ENCODE results near the gene RABGAP1L.
"Not testable (repeated sequence)": the region's sequence is repeated elsewhere in the genome, so short reads cannot be mapped to it uniquely, and the experiment has no call there.

The RABGAP1L gene

DNA sequence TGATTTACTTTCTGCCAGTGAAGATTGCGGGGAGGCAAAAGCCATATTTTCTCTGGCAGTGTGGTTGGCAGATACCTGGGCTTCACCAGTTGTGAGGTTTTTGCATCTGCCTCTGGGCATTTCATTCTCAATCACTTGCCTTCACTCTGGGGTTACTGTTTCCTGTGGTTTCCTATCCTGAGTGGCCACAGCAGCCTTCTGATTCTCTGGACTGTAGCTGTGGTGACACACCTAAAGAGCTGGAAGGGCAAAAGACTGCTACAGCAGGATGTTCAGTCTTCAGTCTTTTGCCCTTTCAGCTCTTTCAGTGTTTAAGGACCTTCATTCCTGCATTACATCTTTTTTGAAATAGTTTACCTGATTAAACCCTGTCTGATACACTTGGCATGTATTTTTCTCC, 237.9 kb downstream of the RABGAP1L start:
- DNase-seq, result no peak

DNA sequence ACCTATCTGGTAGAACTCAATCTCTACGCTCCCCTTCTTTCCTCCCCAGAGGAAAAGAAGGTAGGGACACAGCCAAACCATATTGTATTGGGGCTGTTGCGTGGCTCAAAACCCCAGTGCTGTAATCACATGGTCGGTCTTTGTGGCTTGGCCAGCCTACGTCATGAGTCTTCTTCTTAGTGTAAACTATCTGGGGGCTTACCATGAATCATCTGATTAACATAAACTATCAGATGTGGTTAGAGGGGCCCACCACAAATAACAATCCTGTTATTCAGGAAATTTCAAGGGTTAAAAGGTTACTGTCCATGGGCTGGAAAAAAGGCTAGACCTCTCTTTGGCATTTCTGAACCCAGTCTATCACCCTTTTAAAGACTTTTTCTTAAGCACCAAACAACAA, 238.9 kb downstream of the RABGAP1L start:
- DNase-seq, result no peak

DNA sequence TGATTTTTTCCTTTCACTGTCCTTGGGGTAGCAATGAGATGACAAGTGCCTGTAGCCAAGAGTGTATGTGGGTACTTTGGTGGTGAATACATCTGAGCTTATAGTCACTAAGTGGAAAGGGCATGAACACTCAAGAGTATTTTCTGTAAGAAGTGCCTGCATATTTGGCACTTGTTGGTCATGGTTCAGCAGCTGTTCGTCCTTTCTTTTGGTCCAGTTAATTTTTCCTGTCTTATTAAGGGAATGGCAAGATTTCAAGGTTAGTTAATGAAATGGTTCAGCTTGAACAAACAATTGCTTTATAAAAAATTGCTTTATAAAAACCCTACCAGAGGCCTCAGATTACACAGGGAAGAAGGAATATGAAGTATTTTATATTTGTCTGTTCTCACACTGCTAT, 239.9 kb downstream of the RABGAP1L start:
- no peak for DNase-seq

DNA sequence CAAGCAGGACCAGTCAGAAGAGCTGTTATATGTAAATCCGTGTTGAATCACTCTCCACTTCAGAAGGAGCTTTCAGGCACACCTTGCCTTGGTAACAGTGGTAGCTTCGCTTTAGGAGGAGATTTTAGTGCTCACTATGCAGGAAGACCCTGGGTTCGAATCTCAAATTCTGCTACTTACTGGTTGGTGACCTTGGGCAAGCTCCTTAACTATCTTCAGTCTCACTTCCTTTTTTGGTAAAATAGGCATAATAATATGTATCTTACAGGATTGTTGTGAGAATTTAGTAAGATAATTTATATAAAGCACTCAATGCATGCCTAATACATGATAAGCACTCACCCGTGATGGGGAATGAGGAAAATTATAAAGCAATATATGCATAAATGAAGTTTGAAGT, 241.8 kb downstream of the RABGAP1L start:
- DNase-seq, result no peak

DNA sequence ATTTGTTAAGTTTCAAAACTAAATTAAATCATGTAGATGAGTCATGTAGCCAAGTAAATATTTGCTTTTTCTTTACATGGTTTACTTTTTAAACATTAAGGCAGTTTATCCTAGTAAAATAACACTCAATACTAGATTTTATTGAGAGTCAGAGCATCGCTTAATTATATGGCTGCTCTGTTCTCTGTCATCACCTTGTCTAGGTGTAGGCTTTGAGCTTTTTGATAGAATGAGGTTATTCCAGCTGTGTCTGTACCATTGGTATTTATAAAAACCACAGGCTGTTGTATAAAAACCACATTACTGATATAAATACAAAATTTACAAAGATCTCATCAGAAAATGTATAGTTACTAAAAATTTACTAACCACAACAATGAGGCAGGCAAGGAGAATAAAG, 245.9 kb downstream of the RABGAP1L start:
- no peak for DNase-seq

DNA sequence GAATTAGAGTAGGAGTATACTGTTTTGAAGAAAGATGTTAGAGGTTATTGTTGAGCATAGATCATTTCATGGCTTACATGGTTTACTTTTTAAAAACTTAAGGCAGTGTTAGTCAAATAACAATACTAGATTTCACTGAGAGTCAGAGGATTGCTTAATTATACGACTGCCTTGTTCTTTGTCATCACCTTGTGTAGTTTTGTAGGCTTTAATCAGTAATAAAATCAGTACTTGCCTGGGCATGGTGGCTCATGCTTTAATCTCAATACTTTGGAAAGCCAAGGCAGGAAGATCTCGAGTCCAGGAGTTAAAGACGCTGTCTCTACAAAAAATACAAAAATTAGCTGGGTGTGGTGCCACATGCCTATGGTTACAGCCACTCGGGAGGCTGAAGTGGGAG, 247.1 kb downstream of the RABGAP1L start:
- DNase-seq, result no peak

DNA sequence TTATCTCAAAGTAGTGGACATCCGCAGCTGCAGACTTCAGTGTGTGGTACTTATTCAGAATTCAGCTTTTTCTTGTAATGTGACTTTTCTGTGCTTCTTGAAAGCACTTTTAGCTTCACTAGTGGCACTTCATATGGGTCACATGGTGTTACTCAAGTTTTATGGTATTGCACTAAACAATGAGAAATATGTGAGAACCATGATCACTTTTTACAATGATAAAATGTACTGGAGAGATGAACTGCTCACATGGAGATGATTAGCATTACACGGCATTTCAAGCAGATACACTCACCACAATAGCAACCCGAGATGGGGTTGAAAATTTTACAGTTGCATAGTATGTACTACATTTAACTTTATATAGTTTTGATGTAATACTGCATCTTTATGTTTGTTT, 248.3 kb downstream of the RABGAP1L start:
- DNase-seq, result no peak

DNA sequence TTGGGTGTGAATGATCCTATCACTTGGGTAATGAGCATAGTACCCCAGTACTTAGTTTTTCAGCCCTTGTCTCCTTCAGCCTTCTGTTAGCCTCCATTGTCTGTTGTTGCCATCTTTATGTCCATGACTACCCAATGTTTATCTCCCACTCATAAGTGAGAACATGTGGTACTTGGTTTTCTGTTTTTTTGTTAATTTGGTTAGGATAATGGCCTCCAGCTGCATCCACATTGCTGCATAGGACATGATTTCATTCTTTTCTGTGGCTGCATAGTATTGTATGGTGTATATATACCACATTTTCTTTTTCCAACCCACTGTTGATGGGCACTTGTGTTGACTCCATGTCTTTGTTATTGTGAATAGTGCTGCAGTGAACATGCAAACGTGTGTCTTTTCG, 248.8 kb downstream of the RABGAP1L start:
- no peak for DNase-seq

DNA sequence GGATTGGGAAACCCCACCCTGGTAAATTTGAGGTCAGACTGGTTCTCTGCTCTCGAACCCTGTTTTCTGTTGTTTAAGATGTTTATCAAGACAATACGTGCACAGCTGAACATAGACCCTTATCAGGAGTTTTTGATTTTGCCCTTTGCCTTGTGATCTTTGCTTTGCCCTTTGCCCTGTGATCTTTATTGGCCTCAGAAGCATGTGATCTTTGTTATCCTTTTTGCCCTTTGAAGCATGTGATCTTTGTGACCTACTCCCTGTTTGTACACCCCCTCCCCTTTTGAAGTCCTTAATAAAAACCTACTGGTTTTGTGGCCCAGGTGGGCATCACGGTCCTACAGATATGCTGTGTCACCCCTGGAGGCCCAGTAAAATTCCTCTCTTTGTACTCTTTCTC, 250.5 kb downstream of the RABGAP1L start:
- not testable (repeated sequence) for DNase-seq

DNA sequence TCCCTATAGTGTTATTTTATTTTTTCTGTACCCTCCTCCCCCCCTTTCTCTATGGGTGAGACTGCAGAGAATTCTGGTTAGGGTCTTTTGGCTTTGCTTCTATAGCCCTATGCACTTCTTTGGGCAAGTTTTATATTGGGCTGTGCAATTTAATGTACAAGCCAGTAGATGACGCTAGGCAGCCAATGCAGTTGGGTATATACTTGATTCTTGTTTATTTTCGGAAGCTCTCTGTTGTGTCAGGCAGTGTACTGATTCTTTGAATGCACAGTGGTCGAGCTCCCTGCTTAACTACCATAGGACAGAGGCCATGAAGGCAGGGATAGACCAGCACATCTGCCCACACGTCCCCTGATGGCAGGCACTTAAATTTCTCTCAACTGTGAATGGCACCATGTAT, 254.3 kb downstream of the RABGAP1L start:
- no peak for DNase-seq

DNA sequence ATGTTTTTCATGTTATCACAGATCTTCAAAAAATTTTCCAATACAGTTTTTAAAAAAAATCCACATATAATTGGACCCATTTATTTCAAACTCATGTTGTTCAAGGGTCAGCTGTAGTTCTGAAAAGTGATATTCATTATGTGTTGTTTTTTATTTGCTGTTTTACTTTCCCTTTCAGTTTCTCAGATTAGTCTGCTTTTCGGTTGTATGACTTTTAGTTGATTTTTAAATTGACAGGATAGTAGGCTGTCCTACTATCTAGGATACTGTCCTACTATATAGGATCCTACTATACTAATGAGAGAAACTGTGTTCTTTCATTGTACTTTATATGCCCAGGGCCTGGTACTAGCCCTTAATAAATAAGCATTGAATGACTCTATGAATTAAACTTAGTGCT, 254.9 kb downstream of the RABGAP1L start:
- no peak for DNase-seq

DNA sequence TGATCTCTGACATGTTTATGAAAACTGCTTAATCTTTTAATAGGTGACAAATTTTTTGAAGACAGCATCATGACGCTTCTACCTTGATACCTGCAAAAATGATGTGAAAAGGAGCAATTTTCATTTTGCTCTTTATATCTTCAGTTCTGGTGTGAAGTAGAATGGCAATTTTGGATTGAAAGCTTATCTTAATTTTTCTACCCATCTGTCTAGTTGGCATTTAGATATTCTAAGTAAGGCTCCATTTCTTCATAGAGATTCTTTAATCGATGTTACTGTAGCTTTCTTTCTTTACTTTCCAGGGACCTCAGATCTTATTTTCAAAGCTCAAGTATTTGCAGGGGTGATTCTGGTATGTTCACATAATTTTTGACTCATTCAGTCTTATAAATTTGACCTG, 256.2 kb downstream of the RABGAP1L start:
- DNase-seq, result no peak

DNA sequence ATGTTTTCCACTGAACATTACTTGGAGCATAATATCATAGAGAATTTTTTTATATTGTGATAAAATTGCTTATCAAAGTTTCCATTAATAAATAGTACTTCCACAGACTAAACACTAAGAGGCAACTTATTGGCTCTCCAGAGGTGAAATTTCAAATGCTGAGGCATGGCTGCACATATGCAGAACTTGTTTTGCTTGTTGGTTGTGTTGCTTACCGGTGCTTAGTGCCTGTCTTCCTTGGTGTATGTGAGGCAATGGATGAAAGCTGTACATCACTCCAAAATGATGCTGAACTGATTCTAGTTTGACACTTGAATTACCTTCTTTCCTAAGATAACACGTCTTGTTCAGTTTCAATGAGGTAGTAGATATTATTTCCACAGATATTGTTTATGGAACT, 258.6 kb downstream of the RABGAP1L start:
- no peak for DNase-seq

DNA sequence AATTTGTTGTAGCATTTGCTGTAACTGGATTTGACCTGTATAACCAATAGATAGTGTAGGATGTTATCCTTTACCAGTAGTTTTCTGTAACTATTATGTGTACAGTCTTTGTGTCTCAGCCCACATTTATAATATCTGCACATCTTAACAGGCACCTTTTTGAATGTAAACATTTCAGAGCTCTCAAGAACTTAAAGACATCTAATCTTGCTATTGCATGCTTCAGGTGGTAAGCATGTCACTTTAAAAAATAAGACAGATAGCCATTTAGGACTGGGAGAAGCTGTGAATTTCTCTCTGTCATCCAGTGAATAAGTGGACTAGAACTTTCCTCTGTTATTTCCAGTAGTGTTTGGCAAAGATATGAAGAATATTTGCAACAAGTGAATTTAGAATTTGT, 265.8 kb downstream of the RABGAP1L start:
- DNase-seq, result no peak

DNA sequence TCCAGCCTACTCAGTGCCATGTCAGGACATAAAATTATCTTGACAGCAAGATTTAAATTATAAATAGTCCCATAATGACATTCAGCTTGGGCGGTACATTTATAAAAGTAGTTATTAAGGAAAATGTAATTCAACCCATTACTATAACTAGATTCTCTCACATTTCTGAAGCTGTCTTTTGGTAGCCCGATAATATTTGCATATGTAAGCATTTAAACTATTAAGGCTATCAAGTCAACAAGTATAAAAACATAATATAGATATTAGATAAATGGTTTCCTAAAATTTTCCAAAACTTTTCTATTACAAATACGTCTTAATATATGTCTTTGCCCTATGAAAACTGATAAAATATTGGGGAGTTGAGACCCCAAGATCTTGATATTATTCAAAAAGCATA, 266.8 kb downstream of the RABGAP1L start:
- DNase-seq, result no peak

DNA sequence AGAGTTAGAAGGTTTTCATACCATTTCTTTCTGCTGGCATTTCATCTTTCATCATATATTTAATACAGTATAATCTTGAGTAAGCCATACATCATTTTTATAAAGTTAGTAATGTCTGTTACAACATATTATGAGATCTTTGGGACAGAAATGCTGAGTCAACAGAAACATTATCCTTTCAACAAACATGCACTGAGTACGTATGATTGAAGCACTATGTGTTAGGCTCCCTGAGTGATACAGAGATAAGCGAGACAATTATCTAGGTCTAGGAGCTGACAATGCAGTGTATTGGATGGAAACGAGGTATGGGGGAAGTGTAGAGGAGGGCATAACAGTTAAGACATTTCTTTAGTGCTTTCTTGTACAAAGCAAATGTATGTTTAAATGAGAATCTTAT, 268.7 kb downstream of the RABGAP1L start:
- DNase-seq, result no peak

DNA sequence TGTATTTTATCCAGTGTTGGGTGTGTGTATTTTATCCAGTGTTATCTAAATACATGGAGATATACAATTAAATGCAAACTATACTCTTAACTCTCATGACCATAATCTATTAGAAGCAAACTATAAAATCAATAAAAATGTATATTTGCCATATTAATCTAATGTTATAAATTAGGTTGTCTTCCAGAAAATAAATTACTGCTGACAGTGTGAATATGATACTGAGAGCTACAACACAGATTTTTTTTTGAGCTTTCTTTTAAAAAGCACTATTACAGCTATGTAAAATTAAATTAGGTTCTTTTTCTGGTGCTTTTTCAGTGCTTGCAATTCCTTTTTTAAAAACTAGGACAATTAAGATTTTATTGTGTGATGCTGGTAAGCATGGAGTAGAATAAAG, 269.4 kb downstream of the RABGAP1L start:
- DNase-seq, result no peak

DNA sequence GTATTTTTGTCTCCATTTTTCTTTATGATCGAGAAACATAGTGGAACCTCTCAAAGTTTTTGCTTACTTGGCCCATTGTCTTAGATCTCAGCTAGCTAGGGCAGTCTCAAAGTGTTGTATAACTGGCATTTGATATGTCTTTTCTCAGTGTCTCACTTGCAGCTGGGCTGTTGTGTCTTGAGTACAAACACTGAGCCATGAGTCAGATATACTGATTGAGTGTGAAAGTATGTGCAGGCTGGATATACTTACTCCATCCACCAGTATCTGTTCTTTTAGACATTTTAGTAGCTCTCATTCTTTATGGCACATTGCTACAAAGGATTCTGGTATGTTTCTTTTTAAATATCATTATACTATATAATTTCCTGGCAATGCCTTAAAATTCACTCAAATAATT, 274.1 kb downstream of the RABGAP1L start:
- no peak for DNase-seq

DNA sequence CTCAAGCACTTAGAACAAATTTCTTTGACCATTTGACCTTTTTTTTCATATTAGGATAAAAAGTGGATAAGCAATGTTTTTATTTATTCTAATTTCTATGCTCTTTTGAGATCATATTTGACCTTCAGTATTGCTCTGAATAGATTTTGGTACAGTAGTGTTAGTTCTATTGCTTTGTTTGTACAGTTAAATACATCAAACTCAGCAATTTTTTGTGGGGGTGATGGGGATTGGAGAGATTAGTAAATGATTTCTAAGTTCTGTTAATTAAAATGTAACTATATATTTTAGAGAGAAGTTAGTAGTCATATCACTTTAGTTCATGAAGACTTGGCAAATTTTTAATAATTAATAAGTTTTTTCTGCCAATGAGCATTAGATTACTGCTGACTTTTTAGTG, 286.0 kb downstream of the RABGAP1L start:
- DNase-seq, result no peak

DNA sequence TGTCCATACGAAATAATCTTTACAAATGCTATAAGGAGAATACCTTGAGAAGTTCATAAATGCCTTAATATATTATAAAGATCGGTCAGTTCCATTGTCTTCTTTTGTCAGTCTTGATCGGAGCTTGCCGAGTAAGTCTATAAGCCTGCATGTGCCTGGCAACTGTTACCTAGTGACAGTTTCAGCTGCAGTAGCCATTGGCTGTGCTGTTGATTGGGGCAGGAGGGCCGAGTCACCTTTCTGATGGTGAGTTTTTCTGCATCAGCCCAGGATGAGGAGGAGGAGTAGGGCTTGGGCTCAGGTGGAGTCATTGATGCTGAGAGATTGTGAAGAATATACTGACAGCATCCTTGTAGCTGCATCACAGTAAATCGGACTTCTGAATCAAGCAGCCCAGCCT, 286.5 kb downstream of the RABGAP1L start:
- no peak for DNase-seq

DNA sequence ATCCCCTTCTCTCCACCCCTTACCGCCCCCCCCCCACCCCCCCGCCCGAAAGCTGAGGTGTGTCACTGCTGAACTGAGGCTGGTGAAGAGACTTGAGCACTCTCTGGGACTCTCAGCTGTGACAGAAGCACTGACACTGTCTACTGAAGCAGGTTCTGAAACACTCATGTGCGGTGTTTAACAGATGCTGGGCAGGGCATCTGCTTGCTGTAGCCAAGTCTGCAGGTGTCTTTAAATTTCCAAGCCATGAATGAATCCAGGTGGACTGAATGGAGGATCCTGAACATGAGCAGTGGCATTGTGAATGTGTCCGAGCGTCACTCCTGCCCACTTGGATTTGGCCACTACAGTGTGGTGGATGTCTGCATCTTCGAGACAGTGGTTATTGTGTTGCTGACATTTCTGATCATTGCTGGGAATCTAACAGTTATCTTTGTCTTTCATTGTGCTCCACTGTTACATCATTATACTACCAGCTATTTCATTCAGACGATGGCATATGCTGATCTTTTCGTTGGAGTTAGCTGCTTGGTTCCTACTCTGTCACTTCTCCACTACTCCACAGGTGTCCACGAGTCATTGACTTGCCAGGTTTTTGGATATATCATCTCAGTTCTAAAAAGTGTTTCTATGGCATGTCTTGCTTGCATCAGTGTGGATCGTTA, 288.7 kb downstream of the RABGAP1L start, which contains the start of gene GPR52:
TSS of gene GPR52 (plus strand) at position 99 of the 665 bp plus-strand sequence. CDS start at position 247, 148 bp downstream.
- no peak for DNase-seq

DNA sequence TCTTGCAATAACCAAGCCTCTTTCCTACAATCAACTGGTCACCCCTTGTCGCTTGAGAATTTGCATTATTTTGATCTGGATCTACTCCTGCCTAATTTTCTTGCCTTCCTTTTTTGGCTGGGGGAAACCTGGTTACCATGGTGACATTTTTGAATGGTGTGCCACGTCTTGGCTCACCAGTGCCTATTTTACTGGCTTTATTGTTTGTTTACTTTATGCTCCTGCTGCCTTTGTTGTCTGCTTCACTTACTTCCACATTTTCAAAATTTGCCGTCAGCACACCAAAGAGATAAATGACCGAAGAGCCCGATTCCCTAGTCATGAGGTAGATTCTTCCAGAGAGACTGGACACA, 289.2 kb downstream of the RABGAP1L start:
- no peak for DNase-seq

DNA sequence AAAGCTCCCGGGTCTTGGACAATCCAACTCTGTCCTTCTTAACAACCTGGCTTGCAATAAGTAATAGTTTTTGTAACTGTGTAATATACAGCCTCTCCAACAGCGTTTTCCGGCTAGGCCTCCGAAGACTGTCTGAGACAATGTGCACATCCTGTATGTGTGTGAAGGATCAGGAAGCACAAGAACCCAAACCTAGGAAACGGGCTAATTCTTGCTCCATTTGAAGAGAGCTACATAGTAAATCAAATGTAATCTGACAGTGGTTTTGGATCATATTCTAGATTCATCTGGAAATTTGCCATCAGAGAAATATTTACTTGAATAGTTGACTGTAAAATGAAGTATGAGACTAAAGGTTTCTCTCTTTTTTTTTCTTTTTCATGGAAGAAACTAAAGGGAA, 289.7 kb downstream of the RABGAP1L start:
- no peak for DNase-seq

DNA sequence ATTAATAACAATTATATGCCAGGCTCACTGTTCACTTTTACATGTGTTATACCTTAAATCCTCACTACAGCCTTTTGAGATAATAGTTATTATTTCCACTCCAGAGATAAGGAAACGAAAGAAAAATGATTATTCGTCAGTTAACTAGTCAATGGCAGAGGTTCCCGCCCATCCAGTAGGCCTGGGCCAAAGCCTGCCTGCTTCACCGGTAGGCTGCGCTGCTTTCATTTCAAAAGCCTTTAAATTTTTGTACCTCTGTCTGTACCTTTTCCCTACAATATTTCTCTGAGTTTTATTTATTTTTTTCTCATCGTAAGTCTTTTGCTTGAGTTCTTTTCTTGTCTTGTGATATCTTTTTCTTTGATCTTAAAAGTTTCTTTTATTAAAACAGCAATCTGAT, 292.1 kb downstream of the RABGAP1L start:
- no peak for DNase-seq

DNA sequence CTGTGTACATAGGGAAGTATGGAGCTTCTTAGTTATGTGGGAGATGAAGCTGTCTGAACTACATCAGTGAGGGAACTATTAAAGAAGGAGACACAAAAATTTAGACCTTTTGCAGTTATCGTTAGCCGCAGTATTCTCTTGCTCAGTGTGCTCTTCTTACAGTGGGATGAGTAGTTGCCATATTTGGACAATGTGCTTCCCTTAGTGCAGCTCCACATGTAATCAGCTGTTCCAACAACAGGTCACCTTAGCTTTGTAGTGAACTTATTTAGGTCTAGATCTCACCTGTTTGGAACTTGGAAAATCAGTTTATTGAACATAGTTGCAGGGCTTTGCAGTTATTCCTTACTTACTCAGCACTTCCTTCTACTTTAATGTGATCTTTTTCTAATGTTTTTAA, 306.5 kb downstream of the RABGAP1L start:
- DNase-seq, result no peak

DNA sequence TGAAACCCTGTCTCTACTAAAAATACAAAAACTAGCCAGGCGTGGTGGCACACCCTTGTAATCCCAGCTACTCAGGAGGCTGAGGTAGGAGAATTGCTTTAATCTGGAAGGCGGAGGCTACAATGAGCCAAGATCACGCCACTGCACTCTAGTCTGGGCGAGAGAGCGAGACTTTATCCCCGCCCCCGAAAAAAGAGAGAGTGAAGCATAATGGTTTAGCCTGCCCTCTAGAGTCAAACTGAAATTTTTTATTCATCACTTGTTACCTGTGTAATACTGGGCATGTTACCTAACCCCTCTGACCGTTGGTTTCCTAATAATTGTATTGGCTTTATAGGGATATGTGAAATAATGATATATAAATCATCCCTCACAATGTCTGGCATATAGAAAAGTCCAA, 307.3 kb downstream of the RABGAP1L start:
- no peak for DNase-seq

Measured in cortex of kidney (tissue), 1 donor.